GM12801 (cell line): Measurements from ENCODE around the gene VWA8.

ENCODE experiments used
- CTCF ChIP-seq: IDR thresholded peaks from one replicate; pipeline ENCODE4 v1.5.1; 2011; ENCODE audit warnings: control low read depth; ENCODE audit not compliant: insufficient read length; ENCODE audit errors: extremely low read depth

VWA8 gene

GRCh38 chr13:41610404-41610803 lies 350.5 kb downstream of the VWA8 start:
- no peak for TF ChIP-seq CTCF

- TF ChIP-seq CTCF = no peak
Observed at GRCh38 chr13:41609828-41610227, 351.1 kb downstream of the VWA8 start.

- TF ChIP-seq CTCF = no peak
Observed at GRCh38 chr13:41608839-41609177, 352.1 kb downstream of the VWA8 start.

GRCh38 chr13:41608111-41608838 lies 352.6 kb downstream of the VWA8 start:
- no peak for TF ChIP-seq CTCF

- TF ChIP-seq CTCF = no peak
Observed at GRCh38 chr13:41606646-41607045, 354.3 kb downstream of the VWA8 start.

- TF ChIP-seq CTCF = no peak
Observed at GRCh38 chr13:41605319-41606285, 355.3 kb downstream of the VWA8 start.

GRCh38 chr13:41603917-41604316 lies 357.0 kb downstream of the VWA8 start:
- TF ChIP-seq CTCF = no peak
